ENCODE measurements around the gene ALDOA.
"Not testable (repeated sequence)": the region's sequence is repeated elsewhere in the genome, so short reads cannot be mapped to it uniquely, and the experiment has no call there.

Gene ALDOA

GRCh38 chr16:30065102-30065942 lies at the start of gene ALDOA:
ALDOA (plus strand) TSS chr16:30065760; CDS start chr16:30066898, 1,138 bp downstream.
- DNase-seq = peak; percentile 97 to 98

GRCh38 chr16:30016555-30017276 lies 48.8 kb upstream of the ALDOA start:
- DNase-seq = no peak

- DNase-seq = no peak
Measured at GRCh38 chr16:30017277-30017656, 48.3 kb upstream of the ALDOA start.

DNA sequence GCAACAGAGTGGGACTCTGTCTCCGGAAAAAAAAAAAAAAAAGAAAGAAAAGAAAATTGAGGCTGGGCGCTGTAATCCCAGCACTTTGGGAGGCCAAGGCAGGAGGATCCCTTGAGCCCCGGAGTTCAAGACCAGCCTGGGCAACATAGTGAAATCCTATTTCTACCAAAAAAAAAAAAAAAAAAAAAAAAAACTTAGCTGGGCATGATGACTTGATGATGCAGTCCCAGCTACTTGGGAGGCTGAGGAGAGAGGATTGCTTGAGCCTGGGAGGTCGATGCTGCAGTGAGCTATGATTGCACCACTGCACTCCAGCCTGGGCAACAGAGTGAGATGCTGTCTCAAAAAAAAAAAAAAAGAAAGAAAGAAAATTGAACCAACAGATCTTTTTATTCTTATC lies 47.6 kb upstream of the ALDOA start:
- not testable (repeated sequence) for DNase-seq

DNA sequence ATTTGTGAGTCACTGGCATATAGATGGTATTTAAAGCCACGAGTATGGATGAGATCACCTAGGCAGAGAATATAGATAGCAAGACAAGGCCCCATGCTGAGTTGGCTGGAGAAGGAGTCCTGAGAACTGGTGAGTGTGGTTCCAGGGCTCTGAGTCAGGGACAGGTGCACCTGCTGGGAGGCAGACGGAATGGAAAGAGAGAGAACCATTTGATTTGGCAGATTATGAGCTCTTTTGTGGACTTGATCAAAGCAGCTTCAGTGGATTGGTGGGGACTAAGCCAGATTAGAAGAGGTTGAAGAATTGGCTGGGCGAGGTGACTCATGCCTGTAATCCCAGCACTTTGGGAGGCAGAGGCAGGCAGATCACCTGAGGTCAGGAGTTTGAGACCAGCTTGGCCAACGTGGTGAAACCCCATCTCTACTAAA lies 46.8 kb upstream of the ALDOA start:
- no peak for DNase-seq

DNA sequence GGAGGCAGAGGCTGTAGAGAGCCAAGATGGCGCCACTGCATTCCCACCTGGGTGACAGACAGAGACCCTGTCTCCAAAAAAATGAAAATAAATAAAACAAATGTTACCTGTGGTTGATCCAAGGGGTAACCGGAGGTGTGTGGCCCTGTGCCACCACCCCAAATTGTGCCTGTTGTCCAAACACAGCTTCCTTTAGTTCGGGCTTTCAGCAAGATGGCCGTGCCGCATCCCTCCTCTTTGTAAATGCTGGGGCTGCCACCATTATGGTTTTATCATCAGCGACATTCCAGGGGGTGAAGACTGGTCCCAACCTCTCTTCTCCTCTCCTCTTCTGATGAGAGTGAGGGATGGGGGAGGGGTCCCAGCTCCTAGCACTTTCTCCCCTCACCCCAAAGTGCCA lies 42.7 kb upstream of the ALDOA start, which contains the start of gene C16orf92:
Gene C16orf92 (plus strand): TSS at position 312 of the 400 bp plus-strand sequence. CDS start 143 bp downstream, outside the sequence.
- no peak for DNase-seq

- no peak for DNase-seq
Measured at GRCh38 chr16:30023586-30023985, 42.0 kb upstream of the ALDOA start.

GRCh38 chr16:30024451-30024850 lies 41.1 kb upstream of the ALDOA start:
- DNase-seq = no peak

DNA sequence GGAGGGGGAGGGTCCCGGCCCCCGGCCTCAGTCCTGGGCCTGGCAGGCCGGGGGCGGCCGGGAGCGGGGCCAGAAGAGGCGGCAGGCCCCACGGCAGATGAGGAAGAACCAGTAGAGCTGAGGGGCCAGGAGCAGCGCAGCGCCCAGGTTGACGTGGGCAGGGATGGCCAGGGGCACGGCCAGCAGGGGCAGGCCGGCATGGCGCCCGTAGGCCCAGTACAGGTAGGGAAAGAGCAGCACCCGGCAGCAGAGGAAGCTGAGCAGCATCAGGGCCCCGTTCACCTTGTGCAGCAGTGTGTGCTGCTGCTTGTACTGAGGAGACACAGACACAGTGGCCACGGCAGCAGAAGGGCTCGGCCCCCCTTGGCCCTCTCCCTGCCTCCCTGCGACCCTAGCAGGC lies 40.4 kb upstream of the ALDOA start:
- no peak for DNase-seq

- DNase-seq = no peak
Measured at GRCh38 chr16:30025574-30025973, 40.0 kb upstream of the ALDOA start.

- no peak for DNase-seq
Measured at GRCh38 chr16:30026449-30026848, 39.1 kb upstream of the ALDOA start.

- DNase-seq = no peak
Measured at GRCh38 chr16:30027588-30028437, 37.7 kb upstream of the ALDOA start.

DNA sequence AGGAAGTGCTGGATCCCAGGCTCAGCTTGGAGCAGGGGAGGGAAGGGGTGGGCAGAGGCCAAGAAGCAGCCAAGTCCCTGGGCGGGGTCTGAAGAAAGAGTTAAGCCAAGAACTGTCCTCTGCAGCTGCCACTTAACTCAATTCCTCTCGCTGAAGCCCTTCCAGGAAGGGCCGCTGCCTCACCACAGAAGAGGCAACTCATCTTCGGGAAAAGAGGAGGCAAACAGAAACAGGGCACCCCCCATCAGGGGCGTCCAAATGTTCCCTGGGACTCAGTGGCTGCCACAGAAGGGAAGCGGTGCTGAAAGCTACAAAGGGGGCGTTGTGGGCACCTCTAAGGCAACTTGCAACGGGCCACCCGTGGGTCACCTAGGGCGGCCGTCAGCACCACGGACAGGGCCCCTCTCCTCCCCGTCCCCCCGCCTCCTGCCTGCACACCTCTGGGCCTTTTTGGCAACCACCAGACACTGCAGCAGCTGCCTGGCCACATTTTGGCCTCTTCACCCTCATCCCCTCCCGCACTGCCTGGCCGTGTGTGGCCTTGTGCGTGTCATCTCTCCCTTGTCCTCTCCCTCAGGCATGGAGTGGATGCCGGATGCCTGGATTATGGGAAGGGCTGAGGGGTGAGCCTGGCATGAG lies 37.0 kb upstream of the ALDOA start:
- peak; percentile 40 to 52 for DNase-seq

GRCh38 chr16:30030011-30030685 lies 35.4 kb upstream of the ALDOA start:
- DNase-seq = no peak

DNA sequence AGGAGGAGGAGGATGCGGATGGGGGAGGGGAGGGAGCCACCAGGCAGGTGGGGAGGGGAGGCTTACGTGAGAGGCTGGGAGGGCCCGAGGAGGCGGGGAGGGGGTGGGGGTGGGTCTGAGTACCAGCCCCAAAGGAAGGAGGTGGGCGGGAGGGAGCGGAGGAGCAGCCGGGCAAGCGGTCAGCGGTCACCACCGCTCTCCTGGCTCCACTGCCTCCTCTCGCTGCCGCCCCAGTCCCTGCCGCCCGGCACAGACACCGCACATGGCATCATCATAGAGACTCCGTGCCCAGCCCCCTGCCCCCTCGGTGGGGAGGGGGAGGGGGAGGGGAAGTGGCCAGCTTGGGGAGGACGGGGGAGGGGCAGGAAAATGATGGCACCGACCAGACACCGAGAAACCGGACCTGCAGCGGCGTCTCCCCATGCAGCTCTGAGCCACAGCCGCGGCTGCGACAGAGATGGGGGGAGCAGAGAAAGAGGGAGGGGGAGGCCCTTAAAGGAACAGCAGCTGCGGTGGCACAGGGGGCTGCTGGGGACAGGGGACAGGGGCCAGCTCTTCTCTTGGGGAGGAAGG lies 34.6 kb upstream of the ALDOA start, which contains the start of gene TLCD3B:
Gene TLCD3B (minus strand): TSS at position 431 of the 573 bp plus-strand sequence. CDS start 744 bp downstream, outside the sequence.
- DNase-seq = no peak

GRCh38 chr16:30031477-30031918 lies 34.1 kb upstream of the ALDOA start:
- no peak for DNase-seq

GRCh38 chr16:30032083-30032819 lies 33.3 kb upstream of the ALDOA start:
- peak; percentile 80 to 82 for DNase-seq

DNA sequence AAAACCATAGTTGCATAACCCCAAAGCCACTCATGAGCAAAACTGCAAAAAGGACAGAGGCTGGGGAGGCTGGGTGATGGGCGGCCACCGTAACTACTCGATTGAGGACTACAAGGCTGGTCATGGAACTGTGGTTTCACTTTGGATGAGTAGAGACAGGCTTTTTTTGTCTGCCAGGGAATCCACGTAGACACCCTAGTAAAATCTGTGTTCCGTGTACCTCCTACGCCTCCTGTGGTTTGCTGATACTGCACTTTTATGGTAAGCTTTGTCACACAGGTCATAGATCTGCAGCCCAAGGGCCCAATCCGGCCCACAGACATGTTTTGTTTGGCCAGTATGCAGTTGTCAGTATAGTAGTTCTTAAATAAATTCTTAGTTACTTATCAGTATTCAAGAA lies 32.3 kb upstream of the ALDOA start:
- DNase-seq = peak in 1 of 2 experiments; percentile 40

GRCh38 chr16:30040221-30040620 lies 25.3 kb upstream of the ALDOA start:
- no peak for DNase-seq

- not testable (repeated sequence) for DNase-seq
Measured at GRCh38 chr16:30040690-30041089, 24.9 kb upstream of the ALDOA start.

GRCh38 chr16:30041841-30042240 lies 23.7 kb upstream of the ALDOA start:
- DNase-seq = no peak

All from activated T-cell treated with anti-CD3 and anti-CD28 coated beads, Interleukin-2, amount 50 U/mL, for 48 hours (primary cell).